ENCODE measurements around the gene HIPK3.
"Not testable (repeated sequence)": the region's sequence is repeated elsewhere in the genome, so short reads cannot be mapped to it uniquely, and the experiment has no call there.

Gene HIPK3

DNA sequence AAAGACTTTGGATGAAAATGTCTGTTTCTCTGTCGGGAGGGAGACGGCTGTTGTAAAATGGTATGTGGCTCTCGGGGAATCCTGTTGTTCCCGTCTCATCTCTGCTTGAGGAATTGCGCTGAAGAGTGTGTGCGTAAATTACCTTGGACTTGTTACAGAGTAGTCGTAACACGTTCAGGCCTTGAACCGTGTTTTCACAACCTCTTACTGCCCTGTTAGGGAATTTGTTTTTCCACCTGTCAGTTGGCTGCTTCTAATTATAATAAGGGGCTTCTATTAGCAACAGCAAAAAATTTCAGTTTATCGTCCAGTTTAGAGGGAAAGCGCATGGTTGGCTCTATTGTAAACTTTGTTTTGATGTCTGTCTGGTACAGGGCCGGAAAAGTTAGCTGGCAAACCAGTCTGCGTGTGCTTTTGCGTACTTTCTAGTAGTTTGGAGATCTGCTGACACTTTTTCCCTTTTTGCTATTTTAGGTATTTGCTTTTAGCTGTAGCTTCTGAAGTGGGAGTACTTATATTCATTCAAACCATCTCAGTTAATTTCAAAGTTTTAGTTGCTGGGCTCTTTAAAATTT is 1.5 kb downstream of the HIPK3 start:
- no peak for DNase-seq (ENCODE audit: low spot score)

DNA sequence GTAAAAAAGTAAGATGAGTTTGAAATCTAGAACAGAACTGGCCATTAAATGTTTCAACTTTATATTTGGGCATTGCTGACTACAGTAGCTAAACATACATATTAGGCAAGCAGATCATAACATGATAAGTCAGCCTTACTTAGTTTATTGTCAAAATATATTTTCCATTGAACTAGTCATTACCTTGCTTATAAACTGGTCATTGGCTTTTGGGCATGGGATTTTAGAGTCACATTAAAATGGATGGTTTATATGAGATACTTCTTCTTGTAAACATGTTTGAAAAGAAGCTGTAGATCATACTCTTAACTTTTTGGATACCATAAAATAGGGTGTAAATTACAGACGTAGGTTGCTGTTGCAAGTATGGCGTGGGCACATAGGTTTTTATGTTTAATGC is 2.7 kb downstream of the HIPK3 start:
- no peak for DNase-seq (ENCODE audit: low spot score)

DNA sequence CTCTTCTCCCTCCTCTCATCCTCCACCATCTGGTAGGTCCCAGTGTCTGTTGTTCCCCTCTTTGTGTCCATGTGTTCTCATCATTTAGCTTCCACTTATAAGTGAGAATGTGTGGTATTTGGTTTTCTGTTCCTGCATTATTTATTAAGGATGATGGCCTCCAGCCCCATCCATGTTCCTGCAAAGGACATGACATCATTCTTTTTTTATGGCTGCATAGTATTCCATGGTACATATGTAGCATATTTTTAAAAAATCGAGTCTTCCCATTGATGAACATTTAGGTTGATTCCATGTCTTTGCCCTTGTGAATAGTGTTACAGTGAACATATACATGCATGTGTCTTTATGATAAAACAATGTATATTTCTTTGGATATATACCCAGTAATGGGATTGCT is 4.2 kb downstream of the HIPK3 start:
- DNase-seq (ENCODE audit: low spot score): not testable (repeated sequence)

- DNase-seq (ENCODE audit: low spot score): no peak
These were observed 4.9 kb downstream of the HIPK3 start for GRCh38 chr11:33262011-33262645.

- no peak for DNase-seq (ENCODE audit: low spot score)
These were observed 6.4 kb downstream of the HIPK3 start for GRCh38 chr11:33263549-33263948.

GRCh38 chr11:33264926-33265325 is 7.7 kb downstream of the HIPK3 start:
- DNase-seq (ENCODE audit: low spot score): no peak

DNA sequence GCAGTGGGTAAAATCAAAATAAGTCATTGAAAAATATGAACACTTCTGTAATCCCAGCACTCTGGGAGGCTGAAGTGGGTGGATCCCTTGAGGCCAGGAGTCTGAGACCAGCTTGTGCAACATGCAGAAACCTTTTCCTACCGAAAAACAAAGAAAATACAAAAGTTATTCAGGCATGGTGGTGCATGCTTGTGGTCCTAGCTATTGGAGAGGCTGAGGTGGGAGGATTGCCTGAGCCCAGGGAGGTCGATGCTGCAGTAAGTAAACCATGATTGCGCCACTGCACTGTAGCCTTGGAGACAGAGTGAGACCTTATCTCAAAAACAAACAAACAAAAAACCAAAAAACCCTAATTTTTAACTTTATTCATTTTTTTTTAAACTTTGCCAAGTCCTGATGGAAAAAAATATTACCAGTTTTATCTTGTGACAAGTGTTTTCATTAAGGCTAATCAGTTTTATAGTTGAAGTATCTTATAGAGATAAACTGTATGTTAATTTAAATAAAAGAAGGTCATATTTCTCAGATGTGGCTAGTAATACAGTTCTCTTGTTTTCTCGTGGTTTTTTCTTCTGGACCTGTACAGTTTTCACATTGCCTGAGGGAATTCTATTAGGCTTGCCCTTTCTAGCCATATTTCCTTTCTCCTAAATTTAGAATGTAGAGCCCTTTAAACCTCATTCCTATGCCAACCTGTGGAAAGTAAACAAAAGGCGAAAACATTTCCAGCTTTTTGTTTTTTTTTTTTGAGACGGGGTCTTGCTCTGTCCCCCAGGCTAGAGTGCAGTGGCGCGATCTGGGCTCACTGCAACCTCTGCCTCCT is 9.4 kb downstream of the HIPK3 start:
- no peak for DNase-seq (ENCODE audit: low spot score)

DNA sequence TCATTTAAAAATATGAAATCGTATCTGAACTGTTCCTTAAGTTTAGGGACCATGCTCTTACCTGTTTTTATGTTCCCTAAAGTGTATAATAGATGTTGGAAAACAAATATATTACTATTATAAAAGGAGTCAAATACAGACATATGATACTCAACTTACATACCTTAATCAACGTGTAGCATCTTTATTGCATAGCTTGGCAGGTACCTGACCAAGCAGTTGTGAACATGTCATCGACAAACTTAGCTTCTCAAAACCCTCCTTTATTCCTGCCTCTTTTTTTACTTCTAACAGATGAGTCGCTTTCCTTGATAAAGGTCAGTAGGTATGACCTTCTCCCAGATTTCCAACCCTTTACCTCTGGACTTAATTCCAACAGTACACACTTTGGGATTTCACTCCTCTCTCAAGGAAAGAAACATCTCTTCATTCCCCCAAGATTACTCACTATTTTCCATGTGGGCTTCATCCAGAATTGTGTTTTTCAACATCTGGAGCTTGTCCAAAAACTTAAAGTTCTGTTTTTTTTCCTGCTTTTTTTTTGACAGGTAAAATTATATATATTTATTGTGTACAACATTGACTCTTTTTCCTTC is 11.9 kb downstream of the HIPK3 start:
- DNase-seq (ENCODE audit: low spot score): peak; percentile 19

DNA sequence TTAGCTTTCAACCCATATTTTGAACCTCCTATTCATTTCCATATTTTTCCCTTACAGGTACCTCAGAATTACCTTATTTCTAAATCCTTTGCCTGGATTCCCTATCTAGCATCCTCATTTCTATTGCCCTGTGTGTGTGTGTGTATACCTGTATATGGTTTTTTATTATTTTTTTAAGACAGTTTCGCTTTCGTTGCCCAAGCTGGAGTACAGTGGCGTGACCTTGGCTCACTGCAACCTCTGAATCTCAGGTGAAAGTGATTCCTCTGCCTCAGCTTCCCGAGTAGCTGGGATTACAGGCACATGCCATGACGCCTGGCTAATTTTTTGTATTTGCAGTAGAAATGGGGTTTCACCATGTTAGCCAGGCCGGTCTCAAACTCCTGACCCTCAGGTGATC is 12.6 kb downstream of the HIPK3 start:
- DNase-seq (ENCODE audit: low spot score): no peak

DNA sequence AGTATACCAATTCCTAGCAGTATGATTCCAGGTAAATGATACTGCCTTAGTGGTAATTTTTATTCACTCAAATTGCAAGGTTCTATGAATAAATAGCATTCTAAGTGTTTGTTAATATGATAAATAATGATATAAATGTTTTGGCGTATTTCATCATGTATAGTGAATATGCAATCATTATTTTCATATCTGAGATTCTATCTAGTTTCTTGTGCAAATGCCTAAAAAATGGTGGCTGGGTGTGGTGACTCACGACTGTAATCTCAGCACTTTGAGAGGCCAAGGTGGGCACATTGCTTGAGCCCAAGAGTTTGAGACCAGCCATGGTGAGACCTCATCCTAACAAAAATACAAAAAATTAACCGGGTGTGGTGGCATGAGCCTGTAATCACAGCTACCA is 13.9 kb downstream of the HIPK3 start:
- DNase-seq (ENCODE audit: low spot score): no peak

DNA sequence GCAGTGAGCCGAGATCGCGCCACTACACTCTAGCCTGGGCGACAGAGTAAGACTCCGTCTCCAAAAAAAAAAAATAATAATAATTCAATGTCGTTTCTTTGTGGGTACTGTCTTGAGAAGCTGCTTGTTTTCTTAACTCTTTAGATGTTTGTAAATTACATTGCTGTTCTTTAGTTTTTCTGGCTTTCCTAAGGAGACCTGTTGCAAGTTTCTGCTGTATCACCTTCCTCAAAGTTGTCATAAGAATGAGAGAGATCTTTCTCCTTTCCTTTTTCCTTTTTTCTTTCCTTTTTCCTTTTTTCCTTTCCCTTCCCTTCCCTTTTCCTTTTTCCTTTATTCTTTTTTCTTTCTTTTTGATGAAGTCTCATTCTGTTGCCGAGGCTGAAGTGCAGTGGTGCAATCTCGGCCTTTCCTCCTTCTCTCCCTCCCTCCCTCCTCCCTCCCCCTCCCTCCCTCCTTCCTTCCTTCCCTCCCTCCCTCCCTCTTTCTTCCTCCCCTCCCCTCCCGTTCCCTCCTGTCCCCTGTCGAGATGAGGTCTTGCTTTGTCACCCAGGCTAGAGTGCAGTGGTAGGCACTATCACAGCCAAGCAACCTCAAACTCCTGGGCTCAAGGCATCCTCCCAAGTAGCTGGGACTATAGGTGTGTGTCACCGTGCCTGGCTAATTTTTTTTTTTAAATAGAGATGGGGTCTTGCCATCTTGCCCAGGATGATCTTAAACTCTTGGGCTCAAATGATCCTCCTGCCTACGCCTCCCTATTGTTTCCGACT is 15.3 kb downstream of the HIPK3 start:
- no peak for DNase-seq (ENCODE audit: low spot score)

GRCh38 chr11:33273656-33274055 is 16.5 kb downstream of the HIPK3 start:
- no peak for DNase-seq (ENCODE audit: low spot score)

DNA sequence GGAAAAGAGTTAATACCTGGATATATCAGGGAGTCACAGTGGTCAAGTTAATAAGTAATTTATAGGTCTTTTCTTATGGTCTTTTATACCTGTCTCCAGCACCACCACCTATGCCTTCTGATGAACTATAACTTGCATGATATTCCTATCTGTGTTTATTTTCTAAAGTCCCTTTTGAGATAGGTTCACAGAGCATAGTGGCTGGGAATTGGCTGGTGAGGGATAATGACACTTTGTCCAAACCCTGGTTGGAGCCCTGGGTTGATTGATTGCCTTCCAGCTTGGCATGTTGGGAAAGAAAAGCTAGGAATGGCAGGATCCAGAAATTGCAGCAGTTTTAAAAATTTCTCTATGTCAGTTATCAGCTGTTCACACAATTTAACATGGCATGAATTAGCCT is 23.2 kb downstream of the HIPK3 start:
- DNase-seq (ENCODE audit: low spot score): no peak

DNA sequence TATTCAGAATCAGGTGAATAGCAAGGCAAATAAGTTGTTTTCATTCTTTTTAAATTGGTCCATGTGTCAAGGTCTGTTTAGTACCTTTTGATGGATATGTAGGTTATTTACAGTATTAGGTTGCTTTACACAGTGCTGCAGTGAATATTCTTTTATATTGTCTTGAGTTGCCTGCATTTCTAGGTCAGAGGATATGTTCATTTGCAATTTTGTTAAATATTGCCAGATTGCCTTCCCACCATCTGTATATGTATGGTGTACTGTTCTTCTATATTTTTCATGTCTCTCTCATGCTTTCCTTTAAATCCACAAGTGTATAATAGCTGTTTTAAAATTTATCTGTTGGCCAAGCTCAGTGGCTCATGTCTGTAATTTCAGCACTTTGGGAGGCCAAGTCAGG is 24.6 kb downstream of the HIPK3 start:
- DNase-seq (ENCODE audit: low spot score): no peak

DNA sequence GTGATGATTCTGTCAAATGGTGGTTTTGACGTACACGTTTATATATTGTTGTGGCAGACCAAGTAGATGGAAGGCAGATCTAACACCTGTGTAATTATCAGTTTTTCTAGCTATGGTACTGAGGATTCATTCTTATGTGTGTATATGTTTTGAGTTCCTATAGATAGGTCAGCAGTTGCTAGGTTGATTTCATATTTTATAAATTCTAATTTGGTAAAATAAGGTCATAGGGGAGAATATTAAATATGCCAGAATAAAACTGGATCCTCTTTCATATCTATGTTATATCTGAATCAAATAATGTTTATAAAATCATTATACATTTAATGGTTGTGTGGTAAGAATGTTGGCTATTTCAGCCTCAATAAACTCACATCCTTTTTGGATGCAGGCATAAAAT is 27.6 kb downstream of the HIPK3 start:
- DNase-seq (ENCODE audit: low spot score): no peak

DNA sequence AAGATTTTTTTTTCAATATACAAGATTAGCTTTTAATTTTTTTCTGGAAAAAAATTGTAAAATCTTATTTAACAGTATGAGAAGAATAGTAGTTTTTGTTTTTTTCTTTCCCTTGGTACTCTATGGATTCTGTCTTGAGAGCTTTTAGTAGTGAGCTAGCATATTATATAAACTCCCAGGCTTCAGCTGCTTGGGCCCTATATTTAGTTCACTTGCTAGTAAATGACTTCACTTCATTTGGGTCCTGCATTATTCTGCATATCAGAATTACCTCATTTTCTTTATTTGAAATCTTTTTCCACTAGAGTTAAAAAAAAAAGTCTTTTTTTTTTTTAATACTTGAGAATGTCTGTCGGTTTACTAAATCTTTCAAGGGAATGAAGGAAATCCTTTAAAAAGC is 33.1 kb downstream of the HIPK3 start:
- no peak for DNase-seq (ENCODE audit: low spot score)

DNA sequence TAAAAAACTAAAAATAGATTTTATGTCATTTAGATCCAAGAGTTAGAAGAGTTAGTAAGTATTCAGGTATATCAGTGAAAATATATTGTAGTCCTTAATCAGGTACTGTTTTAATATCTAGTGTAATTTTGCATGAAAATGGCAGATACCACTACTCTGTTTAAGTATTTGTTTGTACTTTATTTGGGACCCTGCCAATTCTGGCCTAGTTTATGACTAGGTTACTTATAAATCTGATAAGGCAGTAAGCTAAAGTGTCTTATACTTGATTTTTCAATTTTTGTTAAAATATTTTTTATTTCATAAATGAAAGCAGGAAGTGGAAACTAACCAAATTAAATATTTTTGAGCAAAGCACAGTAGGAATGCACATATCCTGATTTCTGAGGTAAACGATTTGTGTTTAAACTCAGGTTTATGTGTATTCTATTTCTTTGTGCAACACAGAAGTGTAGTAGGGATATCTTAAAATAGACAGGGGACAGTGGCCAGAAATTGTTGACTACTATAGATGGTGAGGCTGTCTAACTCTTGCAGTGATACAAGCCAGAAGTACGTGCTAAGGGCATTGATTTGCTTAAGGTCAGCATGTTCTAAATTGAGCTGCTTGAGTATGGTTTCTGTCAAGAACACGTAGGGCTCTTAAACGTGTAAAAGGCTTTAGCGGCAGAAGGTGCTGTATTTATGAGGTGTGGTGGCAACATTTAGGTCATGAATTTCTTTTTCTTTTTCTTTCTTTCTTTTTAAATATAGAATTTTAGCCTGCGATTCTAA is 34.0 kb downstream of the HIPK3 start:
- DNase-seq (ENCODE audit: low spot score): no peak

- no peak for DNase-seq (ENCODE audit: low spot score)
These were observed 35.1 kb downstream of the HIPK3 start for GRCh38 chr11:33292311-33292710.

GRCh38 chr11:33294224-33294623 is 37.0 kb downstream of the HIPK3 start:
- no peak for DNase-seq (ENCODE audit: low spot score)

DNA sequence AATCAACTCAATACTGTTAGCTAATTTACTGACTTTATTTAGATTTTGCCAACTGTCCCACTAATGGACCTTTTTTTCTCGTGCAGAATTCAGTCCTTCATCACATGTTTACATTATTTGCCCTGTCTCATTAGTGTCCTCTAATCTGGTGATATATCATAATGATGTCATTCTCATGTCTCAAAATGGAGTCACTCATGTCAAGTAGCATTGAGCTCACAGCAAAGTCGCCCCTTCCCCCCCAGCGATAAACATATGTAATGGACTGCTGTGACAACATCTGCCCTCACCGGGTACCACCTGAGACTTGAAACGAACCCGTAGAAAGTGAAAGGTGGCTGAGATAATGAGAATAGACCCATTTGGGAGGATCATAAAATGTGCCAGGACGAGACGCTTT is 37.6 kb downstream of the HIPK3 start:
- DNase-seq (ENCODE audit: low spot score): no peak

- DNase-seq (ENCODE audit: low spot score): no peak
These were observed 39.5 kb downstream of the HIPK3 start for GRCh38 chr11:33296695-33297094.

GRCh38 chr11:33303541-33303940 is 46.4 kb downstream of the HIPK3 start:
- DNase-seq (ENCODE audit: low spot score): no peak

All from AG08395 (cell line).